Omental fat pad (tissue), 4 donors: ENCODE data around the gene ANXA2R. TPM values are rescaled to one million over a fixed set of nuclear protein-coding genes. Genes with fewer than 3 reads are reported as not detected.

Experiments used
- ATAC-seq: fragments of 150-250 bp; one replicate; pipeline ENCODE4 v1.9.1; 2016; ENCODE audit warnings: mild to moderate bottlenecking, moderate library complexity; ENCODE audit not compliant: low FRiP score
- DNase-seq: peaks from one replicate; pipeline ENCODE4 v3.0.0-alpha.2; 2019; ENCODE audit warnings: low spot score
- total RNA-seq, 4 donors: library from RNA; depleted of rRNA; stranded (reverse); fragments of >200 nt; gene quantifications; one replicate each; pipeline ENCODE4 v1.1.0, GENCODE V29; 2016
- TF ChIP-seq, protein P1 (sequence below), 3 donors: fragments of 450-650 bp; IDR thresholded peaks; one replicate each; pipeline ENCODE4 v1.5.1; 2016 to 2017; ENCODE audit warnings: antibody characterized with exemption in 3 of 3, mild to moderate bottlenecking in 3 of 3, moderate library complexity in 2 of 3

Gene ANXA2R
- total RNA-seq, 4 donors from 2014 or later = 1.5 to 5.5 (median 3.4) TPM

DNA sequence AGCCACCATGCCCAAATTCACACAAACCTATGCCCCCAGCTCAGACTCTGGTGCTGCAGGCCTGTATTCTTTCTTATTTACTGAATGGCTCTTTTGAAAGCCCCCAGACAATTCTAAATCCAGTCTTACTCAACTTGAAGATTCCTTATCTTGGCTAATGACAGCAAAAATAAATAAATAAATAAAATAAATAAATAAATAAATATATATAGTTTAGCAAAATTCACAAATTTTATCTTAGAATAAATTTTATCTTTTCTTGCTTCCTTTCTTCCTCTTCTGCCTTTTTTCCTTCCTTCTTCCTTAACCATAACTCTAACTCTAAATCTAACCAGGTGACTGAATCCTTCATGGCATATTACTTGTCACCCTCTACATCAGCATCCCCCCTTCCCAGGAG is 25.6 kb downstream of the ANXA2R start:
- ATAC-seq = no peak
- DNase-seq = no peak
- TF ChIP-seq, protein P1, sequence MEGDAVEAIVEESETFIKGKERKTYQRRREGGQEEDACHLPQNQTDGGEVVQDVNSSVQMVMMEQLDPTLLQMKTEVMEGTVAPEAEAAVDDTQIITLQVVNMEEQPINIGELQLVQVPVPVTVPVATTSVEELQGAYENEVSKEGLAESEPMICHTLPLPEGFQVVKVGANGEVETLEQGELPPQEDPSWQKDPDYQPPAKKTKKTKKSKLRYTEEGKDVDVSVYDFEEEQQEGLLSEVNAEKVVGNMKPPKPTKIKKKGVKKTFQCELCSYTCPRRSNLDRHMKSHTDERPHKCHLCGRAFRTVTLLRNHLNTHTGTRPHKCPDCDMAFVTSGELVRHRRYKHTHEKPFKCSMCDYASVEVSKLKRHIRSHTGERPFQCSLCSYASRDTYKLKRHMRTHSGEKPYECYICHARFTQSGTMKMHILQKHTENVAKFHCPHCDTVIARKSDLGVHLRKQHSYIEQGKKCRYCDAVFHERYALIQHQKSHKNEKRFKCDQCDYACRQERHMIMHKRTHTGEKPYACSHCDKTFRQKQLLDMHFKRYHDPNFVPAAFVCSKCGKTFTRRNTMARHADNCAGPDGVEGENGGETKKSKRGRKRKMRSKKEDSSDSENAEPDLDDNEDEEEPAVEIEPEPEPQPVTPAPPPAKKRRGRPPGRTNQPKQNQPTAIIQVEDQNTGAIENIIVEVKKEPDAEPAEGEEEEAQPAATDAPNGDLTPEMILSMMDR (IDR thresholded peaks at IDR 0.05) = no peak

DNA sequence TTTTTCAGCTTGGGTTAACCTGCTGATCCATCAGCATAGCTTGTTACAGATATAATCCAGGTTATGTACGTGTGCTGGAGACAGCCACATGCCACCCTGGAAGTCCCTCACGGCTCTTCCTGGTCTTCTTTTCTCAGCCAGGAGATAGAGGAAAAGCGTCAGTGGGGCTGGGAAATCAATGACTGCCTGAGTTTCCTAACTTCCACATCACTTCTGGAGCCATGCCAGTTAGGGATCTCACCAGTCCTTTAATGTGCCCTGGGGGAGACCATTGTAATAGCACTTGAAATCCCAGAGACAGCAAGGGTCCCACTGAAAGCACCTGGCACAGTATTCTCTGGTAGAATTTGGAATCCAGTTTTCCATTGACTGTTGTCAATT is 29.2 kb downstream of the ANXA2R start:
- TF ChIP-seq, protein P1 (IDR thresholded peaks at IDR 0.05) = no peak
- no peak for ATAC-seq
- DNase-seq = no peak

DNA sequence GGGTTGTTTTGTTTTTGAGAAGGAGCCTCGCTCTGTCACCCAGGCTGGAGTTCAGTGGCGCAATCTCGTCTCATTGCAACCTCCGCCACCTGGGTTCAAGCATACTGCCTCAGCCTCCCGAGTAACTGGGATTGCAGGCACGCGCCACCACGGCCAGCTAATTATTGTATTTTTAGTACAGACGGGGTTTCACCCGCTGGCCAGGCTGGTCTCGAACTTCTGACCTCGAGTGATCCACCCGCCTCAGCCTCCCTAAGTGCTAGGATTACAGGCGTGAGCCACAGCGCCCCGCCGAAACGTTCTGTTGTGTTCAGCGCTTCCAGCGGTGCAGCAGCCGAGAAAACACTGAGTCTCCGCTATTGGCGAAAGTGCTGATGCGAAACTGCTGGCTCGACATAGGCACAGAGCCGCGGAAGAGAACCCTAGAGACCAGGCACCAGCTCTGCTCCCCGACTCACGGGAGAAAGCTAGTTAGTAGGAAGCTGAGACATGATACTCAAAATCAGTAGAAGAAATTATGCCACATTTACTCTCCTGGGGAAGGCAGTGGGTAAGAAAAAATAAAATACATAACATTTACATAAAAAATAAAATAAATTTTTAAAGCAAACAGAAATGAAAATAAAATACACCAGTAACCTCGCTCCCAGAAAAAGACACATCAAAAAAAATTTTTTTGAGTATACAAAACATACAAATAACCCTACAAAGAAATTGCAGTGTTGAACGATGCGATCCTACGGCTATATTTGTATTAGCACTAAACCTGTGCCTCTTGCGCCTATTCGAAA is 31.6 kb downstream of the ANXA2R start:
- peak; percentile 78 for ATAC-seq
- DNase-seq = peak; percentile 39
- TF ChIP-seq, protein P1 (IDR thresholded peaks at IDR 0.05) = no peak

DNA sequence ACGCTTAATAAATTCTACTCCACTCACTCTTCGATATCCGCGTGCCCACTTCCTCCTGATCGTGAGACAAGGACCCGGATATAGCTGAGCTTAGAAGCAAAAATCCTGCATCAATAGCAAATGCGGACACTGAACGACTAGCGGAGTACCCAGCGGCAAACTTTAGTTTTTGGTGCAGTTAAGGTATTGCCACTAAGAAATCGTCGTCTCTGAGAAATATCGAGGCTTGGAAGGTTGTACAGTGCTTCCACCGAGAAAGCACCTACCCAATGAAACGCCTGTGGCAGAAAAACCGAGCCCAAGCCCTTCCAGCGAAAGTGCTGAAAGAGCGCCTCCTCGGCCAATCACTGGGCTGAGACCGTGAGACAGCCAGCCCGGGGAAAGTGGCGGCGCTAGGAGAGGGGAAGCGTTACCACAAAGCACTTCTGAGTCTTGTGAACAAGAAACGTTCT is 32.2 kb downstream of the ANXA2R start:
- TF ChIP-seq, protein P1 (IDR thresholded peaks at IDR 0.05) = no peak
- DNase-seq = no peak
- ATAC-seq = peak; percentile 45

DNA sequence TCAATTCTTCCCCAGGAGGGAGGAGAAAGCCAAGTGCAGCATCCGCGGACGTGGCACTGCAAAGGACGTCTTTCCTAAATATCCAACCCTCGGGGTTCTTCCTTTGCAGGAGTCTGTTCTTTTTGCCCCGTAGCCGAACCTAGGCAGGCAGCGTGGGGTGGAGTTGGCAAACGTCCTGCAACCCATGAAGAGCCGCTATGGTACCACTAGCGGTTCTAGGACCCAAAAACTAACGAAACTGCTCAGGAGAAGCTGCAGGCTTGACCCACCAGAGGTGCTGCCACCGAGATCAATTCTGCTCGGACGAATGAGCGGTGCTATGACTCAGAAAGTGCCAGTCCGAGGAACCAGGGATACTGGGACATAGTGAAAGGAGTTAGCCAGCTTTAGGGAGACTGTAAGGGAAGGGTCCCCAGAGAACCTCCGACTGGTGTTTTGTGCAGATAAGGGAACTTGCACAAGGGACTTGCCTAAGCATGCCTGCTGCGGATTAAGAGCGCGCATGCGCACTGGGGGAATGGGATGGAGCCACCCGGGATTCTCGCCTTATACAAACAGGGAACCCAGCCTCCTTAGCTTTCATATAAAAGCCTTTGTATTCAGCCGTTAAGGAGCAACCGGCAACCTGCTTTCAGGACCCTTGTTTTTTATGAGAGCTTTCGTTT is 32.7 kb downstream of the ANXA2R start:
- ATAC-seq (peak; percentile 47), DNase-seq (no peak)
- TF ChIP-seq, protein P1 (IDR thresholded peaks at IDR 0.05) = no peak

DNA sequence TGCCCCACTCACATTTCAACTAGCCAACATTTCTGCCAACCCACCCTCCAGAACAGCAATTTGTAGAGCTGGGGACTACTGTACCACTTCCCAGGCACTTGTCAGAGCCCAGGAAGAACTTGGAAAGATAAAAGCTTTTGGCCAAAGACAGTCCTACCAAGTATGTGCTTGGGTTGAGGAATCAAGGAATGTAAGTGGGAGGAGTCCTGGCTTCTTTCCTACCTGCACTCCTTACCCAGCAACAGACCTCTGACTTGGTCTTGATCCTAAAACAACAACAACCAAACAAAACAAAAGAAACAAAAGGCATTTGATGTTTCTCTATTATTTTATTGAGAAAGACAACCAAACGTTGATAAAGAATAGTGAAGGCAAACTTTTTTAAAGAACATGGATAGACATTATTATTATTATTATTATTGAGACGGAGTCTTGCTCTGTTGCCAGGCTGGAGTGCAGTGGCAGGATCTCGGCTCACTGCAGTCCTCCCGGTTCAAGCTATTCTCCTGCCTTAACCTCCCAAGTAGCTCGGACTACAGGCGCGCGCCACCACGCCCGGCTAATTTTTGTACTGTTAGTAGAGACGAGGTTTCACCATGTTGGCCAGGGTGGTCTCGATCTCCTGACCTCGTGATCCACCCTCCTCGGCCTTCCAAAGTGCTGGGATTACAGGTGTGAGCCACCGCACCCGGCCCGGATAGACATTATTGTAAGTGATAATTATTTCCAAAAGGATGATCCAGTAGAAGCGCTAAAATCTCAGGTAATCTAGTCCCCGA is 33.5 kb downstream of the ANXA2R start:
- TF ChIP-seq, protein P1 (IDR thresholded peaks at IDR 0.05) = no peak
- DNase-seq = no peak
- no peak for ATAC-seq
